HepG2 (cell line): ENCODE results near the gene RNF123. TPM values are rescaled to one million over a fixed set of nuclear protein-coding genes. Genes with fewer than 3 reads are reported as not detected.

ENCODE experiments used
- CAMTA2 ChIP-seq: sonication (generic); formaldehyde crosslinking; IDR thresholded peaks from 2 replicates; pipeline ENCODE4 v1.4.0; 2020; ENCODE audit warnings: mild to moderate bottlenecking, missing genetic modification reagents, borderline replicate concordance
- JUN ChIP-seq: sonication (generic); formaldehyde crosslinking; IDR thresholded peaks from 2 replicates; pipeline ENCODE4 v1.4.0; 2020; ENCODE audit warnings: mild to moderate bottlenecking, missing genetic modification reagents
- MAF1 ChIP-seq: sonication (generic); formaldehyde crosslinking; IDR thresholded peaks from 2 replicates; pipeline ENCODE4 v1.5.0; 2020; ENCODE audit warnings: missing genetic modification reagents, borderline replicate concordance
- MYC ChIP-seq: sonication (generic); formaldehyde crosslinking; IDR thresholded peaks from 2 replicates; pipeline ENCODE4 v1.9.0; 2021; ENCODE audit warnings: missing genetic modification reagents, borderline replicate concordance
- PAX8 ChIP-seq: sonication (generic); formaldehyde crosslinking; IDR thresholded peaks from 2 replicates; pipeline ENCODE4 v1.8.0; 2022; ENCODE audit warnings: mild to moderate bottlenecking, missing genetic modification reagents, borderline replicate concordance
- POLR2A ChIP-seq, 2 experiments: IDR thresholded peaks; 2 replicates each; pipeline ENCODE4 v1.6.1; 2011; ENCODE audit warnings: low read depth in 2 of 2, low read length in 2 of 2, mild to moderate bottlenecking in 1 of 2, moderate library complexity in 1 of 2; ENCODE audit not compliant: insufficient read depth in 1 of 2
- SOX5 ChIP-seq: IDR thresholded peaks from 2 replicates; pipeline ENCODE4 v1.6.1; 2016; ENCODE audit warnings: borderline replicate concordance
- TBP ChIP-seq: sonication (generic); formaldehyde crosslinking; IDR thresholded peaks from 2 replicates; pipeline ENCODE4 v1.5.0; 2020; ENCODE audit warnings: missing genetic modification reagents
- THYN1 ChIP-seq: sonication (generic); formaldehyde crosslinking; IDR thresholded peaks from 2 replicates; pipeline ENCODE4 v1.8.1; 2023; ENCODE audit warnings: low read depth, mild to moderate bottlenecking, moderate library complexity, missing genetic modification reagents, borderline replicate concordance
- ZMAT5 ChIP-seq: sonication (generic); formaldehyde crosslinking; IDR thresholded peaks from 2 replicates; pipeline ENCODE4 v1.5.0; 2020; ENCODE audit warnings: mild to moderate bottlenecking, low read depth, missing genetic modification reagents, borderline replicate concordance
- ZNF282 ChIP-seq: fragments of 450-650 bp; IDR thresholded peaks from 2 replicates; pipeline ENCODE4 v1.6.1; 2018; ENCODE audit not compliant: partially characterized antibody
- ZNF326 ChIP-seq: sonication (generic); formaldehyde crosslinking; IDR thresholded peaks from 2 replicates; pipeline ENCODE4 v1.4.0; 2020; ENCODE audit warnings: missing genetic modification reagents, borderline replicate concordance
- ZNF501 ChIP-seq: sonication (generic); formaldehyde crosslinking; IDR thresholded peaks from 2 replicates; pipeline ENCODE4 v1.5.1; 2020; ENCODE audit warnings: mild to moderate bottlenecking, moderate library complexity, missing genetic modification reagents
- ZNF710 ChIP-seq: sonication (generic); formaldehyde crosslinking; IDR thresholded peaks from 2 replicates; pipeline ENCODE4 v1.5.0; 2020; ENCODE audit warnings: mild to moderate bottlenecking, missing genetic modification reagents, borderline replicate concordance
- polyA plus RNA-seq, 8 experiments: library from polyadenylated mRNA; depleted of rRNA in 3 of 8; stranded (reverse) in 7 of 8; unstranded in 1 of 8; fragments of >200 nt; fragmentation: Illumina TruSeq in 4 of 8; extraction: Trizol in 4 of 8; gene quantifications; 2 replicates each; pipeline versions ENCODE4 v1.2.1 to v1.2.3, GENCODE V29; 2011 to 2016; ENCODE audit warnings: low read depth in 4 of 8, missing spikeins in 1 of 8, mixed read lengths in 1 of 8; ENCODE audit not compliant: insufficient read depth in 1 of 8
- total RNA-seq, 5 experiments: library from RNA; depleted of rRNA; stranded (reverse); fragments of >200 nt; fragmentation: Illumina TruSeq; extraction: Trizol; gene quantifications; 2 replicates each; pipeline ENCODE4 v1.2.3, GENCODE V29; 2016; ENCODE audit warnings: low read depth in 1 of 5
- TF ChIP-seq, protein P1 (sequence below), 2 experiments: sonication (generic) in 1 of 2; formaldehyde crosslinking in 1 of 2; IDR thresholded peaks; 2 replicates each; pipeline versions ENCODE4 v1.4.0 to v1.6.1; 2016 to 2020; ENCODE audit warnings: borderline replicate concordance in 1 of 2, low read depth in 1 of 2, mild to moderate bottlenecking in 1 of 2, missing genetic modification reagents in 1 of 2
- TF ChIP-seq, protein P2 (sequence below): sonication (generic); formaldehyde crosslinking; IDR thresholded peaks from 2 replicates; pipeline ENCODE4 v1.8.0; 2022; ENCODE audit warnings: missing genetic modification reagents, low read depth, mild to moderate bottlenecking, borderline replicate concordance
- TF ChIP-seq, protein P3 (sequence below): sonication (generic); formaldehyde crosslinking; IDR thresholded peaks from 2 replicates; pipeline ENCODE4 v1.4.0; 2020; ENCODE audit warnings: mild to moderate bottlenecking, missing genetic modification reagents

Gene RNF123
- total and polyA plus RNA-seq, 2 of the 13 experiments (the other 11 are each of a cell fraction or from before 2014, with no cell fraction given) = 29.9 to 82.2 TPM

DNA sequence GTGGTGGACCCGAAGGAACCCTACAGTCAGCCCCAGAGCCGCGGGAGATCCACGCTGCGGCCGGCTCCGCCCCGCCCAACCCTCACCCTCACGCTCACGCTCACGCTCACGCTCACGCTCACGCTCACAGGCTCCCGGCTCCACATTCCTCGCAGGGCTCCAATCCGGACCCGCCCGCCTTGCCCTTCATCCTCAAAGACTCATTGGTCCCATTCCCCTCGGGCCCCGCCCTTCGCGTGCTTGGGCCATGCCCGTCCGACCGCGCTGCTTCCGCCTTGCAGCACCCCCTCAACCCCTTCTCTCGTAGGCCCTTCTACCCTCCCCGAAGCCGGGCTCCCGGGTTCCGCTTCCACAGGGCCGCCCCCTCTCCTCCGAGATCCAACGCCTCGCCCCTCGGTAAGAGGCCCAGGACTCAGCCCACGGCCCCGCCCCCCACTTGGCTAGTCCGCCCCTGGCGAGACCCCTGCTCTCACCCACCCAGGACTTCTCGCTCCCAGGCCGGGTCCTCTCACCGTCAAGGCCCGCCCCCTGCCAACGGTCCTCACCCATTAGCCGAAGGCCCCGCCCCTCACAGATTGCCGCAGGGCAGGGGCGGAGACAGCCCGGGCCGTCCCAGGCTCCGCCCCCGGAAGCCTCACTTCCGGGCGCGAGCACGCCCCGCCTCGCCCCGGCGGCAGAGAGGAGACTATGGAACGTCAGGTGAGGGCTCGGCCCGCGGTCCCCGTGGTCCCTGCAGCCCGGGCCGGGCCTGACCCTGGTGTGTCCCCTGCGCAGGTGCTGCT, 15.5 kb upstream of the RNF123 start, which contains the start of gene APEH (continued):
- TF ChIP-seq, protein P1, sequence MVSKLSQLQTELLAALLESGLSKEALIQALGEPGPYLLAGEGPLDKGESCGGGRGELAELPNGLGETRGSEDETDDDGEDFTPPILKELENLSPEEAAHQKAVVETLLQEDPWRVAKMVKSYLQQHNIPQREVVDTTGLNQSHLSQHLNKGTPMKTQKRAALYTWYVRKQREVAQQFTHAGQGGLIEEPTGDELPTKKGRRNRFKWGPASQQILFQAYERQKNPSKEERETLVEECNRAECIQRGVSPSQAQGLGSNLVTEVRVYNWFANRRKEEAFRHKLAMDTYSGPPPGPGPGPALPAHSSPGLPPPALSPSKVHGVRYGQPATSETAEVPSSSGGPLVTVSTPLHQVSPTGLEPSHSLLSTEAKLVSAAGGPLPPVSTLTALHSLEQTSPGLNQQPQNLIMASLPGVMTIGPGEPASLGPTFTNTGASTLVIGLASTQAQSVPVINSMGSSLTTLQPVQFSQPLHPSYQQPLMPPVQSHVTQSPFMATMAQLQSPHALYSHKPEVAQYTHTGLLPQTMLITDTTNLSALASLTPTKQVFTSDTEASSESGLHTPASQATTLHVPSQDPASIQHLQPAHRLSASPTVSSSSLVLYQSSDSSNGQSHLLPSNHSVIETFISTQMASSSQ (IDR thresholded peaks at IDR 0.05; ENCODE audit: low read depth) = no peak
- TF ChIP-seq, protein P1 (CRISPR knock-in tag; IDR thresholded peaks at IDR 0.05; ENCODE audit: borderline replicate concordance) = peak; percentile 15
- TF ChIP-seq JUN (CRISPR knock-in tag) (no peak), CAMTA2 (CRISPR knock-in tag) (0 out of 2 replicates have a peak, but pooled peaks have one; percentile 14), ZNF710 (CRISPR knock-in tag) (no peak), ZNF501 (peak; percentile 88), MAF1 (CRISPR knock-in tag) (no peak), MYC (CRISPR knock-in tag) (peak; percentile 50; the same call in 1 of the 2 replicates), POLR2A (IDR thresholded peaks at IDR 0.05; ENCODE audit: insufficient read depth in 1 of 2, low read depth in 2 of 2, low read length in 2 of 2) (no peak; a peak in 2 of 4 replicates), THYN1 (0 out of 2 replicates have a peak, but pooled peaks have one; percentile 72), ZMAT5 (CRISPR knock-in tag) (no peak), PAX8 (no peak), TBP (CRISPR knock-in tag) (no peak), ZNF282 (no peak), ZNF326 (0 out of 2 replicates have a peak, but pooled peaks have one; percentile 82), SOX5 (no peak)
- TF ChIP-seq, protein P2, sequence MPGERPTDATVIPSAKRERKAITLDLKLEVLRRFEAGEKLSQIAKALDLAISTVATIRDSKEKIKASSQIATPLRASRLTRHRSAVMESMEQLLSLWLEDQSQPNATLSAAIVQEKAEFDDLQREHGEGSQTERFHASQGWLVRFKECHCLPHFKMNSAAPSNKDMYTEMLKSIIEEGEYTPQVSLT (CRISPR knock-in tag) = no peak
- TF ChIP-seq, protein P3, sequence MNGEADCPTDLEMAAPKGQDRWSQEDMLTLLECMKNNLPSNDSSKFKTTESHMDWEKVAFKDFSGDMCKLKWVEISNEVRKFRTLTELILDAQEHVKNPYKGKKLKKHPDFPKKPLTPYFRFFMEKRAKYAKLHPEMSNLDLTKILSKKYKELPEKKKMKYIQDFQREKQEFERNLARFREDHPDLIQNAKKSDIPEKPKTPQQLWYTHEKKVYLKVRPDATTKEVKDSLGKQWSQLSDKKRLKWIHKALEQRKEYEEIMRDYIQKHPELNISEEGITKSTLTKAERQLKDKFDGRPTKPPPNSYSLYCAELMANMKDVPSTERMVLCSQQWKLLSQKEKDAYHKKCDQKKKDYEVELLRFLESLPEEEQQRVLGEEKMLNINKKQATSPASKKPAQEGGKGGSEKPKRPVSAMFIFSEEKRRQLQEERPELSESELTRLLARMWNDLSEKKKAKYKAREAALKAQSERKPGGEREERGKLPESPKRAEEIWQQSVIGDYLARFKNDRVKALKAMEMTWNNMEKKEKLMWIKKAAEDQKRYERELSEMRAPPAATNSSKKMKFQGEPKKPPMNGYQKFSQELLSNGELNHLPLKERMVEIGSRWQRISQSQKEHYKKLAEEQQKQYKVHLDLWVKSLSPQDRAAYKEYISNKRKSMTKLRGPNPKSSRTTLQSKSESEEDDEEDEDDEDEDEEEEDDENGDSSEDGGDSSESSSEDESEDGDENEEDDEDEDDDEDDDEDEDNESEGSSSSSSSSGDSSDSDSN (CRISPR knock-in tag) = peak; percentile 95
